ENCODE results near the gene GAB2.

DNA sequence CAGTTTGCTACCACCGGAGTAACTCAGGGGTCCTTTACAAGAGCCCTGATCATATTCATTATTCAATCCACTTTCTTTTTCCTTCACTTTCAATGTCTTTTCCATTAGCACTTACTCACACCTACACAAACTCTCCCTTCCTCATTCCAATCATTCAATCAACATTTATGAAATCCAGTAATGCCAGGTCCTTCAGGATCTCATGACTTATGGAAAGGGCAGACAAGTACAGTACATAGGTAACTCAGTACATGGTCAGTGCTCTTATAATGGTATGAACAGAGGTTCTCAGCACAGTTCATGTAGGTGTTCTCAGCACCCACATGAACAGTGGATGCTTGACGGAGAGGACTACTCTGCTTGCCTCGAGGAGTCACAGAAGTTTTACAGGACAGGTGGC is 122.3 kb downstream of the GAB2 start:
- TF ChIP-seq EZH2phosphoT487 (IDR thresholded peaks at IDR 0.05; ENCODE audit: low read depth, severe bottlenecking, unreplicated experiment) (no peak), EZH2 (IDR thresholded peaks at IDR 0.05; ENCODE audit: borderline replicate concordance) (no peak)
- TF ChIP-seq, protein P1, sequence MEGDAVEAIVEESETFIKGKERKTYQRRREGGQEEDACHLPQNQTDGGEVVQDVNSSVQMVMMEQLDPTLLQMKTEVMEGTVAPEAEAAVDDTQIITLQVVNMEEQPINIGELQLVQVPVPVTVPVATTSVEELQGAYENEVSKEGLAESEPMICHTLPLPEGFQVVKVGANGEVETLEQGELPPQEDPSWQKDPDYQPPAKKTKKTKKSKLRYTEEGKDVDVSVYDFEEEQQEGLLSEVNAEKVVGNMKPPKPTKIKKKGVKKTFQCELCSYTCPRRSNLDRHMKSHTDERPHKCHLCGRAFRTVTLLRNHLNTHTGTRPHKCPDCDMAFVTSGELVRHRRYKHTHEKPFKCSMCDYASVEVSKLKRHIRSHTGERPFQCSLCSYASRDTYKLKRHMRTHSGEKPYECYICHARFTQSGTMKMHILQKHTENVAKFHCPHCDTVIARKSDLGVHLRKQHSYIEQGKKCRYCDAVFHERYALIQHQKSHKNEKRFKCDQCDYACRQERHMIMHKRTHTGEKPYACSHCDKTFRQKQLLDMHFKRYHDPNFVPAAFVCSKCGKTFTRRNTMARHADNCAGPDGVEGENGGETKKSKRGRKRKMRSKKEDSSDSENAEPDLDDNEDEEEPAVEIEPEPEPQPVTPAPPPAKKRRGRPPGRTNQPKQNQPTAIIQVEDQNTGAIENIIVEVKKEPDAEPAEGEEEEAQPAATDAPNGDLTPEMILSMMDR (IDR thresholded peaks at IDR 0.05; ENCODE audit: poor library complexity), result no peak

Measured in hepatocyte (in vitro differentiated cells).